ENCODE results near the gene WNT7A. TPM values are rescaled to one million over a fixed set of nuclear protein-coding genes. Genes with fewer than 3 reads are reported as not detected.

Gene WNT7A
- total RNA-seq, 2 donors from 2014 or later: 0.13 TPM; not detected in 1

- no peak for TF ChIP-seq CTCF (conservative IDR thresholded peaks at IDR 0.05)
- Histone ChIP-seq H3K27me3 (ENCODE audit: control insufficient read depth, insufficient read depth, low read length, poor library complexity, severe bottlenecking) (peaks cover 59% of the 10 kb centered on the region), H3K4me3 (ENCODE audit: low read length) (no peak overlapping the region), H3K27ac (ENCODE audit: low read depth, low read length) (no peak overlapping the region), H3K4me1 (ENCODE audit: control insufficient read depth, insufficient read depth, low read length) (no peaks in the 10 kb centered on the region), H3K36me3 (ENCODE audit: control insufficient read depth, insufficient read depth, low read length) (no peaks in the 10 kb centered on the region), H3K9me3 (ENCODE audit: control insufficient read depth, low read length) (no peaks in the 10 kb centered on the region), H3K9ac (ENCODE audit: extremely low read depth, low read length, poor library complexity, severe bottlenecking) (no peak overlapping the region)
- no peak overlapping the region for H3K27ac Mint-ChIP-seq
- peaks cover 3% of the 10 kb centered on the region for H3K9me3 Mint-ChIP-seq
- H3K27me3 Mint-ChIP-seq (ENCODE audit: insufficient read depth): peaks cover 83% of the 10 kb centered on the region
- no peak overlapping the region for H3K4me3 Mint-ChIP-seq
- no peaks in the 10 kb centered on the region for H3K4me1 Mint-ChIP-seq
- H3K36me3 Mint-ChIP-seq (ENCODE audit: low read depth): no peaks in the 10 kb centered on the region
- no peak for DNase-seq
- WGBS, 2 experiments (ENCODE audit: insufficient coverage in 1 of 2, insufficient read length in 1 of 2): 80 to 89% methylated on average over 2 to 4 of the region's 4 CpGs
Observed at GRCh38 chr3:13872451-13872850, 7.4 kb downstream of the WNT7A start.

GRCh38 chr3:13871791-13872190 lies 8.1 kb downstream of the WNT7A start:
- Mint-ChIP-seq H3K36me3 (ENCODE audit: low read depth) (no peaks in the 10 kb centered on the region), H3K4me3 (no peak overlapping the region), H3K27me3 (ENCODE audit: insufficient read depth) (peaks cover 83% of the 10 kb centered on the region), H3K27ac (no peak overlapping the region), H3K9me3 (peaks cover 3% of the 10 kb centered on the region), H3K4me1 (no peaks in the 10 kb centered on the region)
- Histone ChIP-seq H3K4me1 (ENCODE audit: control insufficient read depth, insufficient read depth, low read length) (no peaks in the 10 kb centered on the region), H3K27me3 (ENCODE audit: control insufficient read depth, insufficient read depth, low read length, poor library complexity, severe bottlenecking) (peaks cover 57% of the 10 kb centered on the region), H3K27ac (ENCODE audit: low read depth, low read length) (no peak overlapping the region), H3K9me3 (ENCODE audit: control insufficient read depth, low read length) (no peaks in the 10 kb centered on the region), H3K4me3 (ENCODE audit: low read length) (no peak overlapping the region), H3K9ac (ENCODE audit: extremely low read depth, low read length, poor library complexity, severe bottlenecking) (no peak overlapping the region), H3K36me3 (ENCODE audit: control insufficient read depth, insufficient read depth, low read length) (no peaks in the 10 kb centered on the region)
- 71 to 100% methylated on average over 1 to 4 of the region's 4 CpGs for WGBS, 2 experiments (ENCODE audit: insufficient coverage in 1 of 2, insufficient read length in 1 of 2)
- no peak for TF ChIP-seq CTCF (conservative IDR thresholded peaks at IDR 0.05)
- no peak for DNase-seq

- H3K9me3 Mint-ChIP-seq: peaks cover 3% of the 10 kb centered on the region
- H3K4me3 ChIP-seq (ENCODE audit: low read length): no peak overlapping the region
- peaks cover 48% of the 10 kb centered on the region for H3K27me3 ChIP-seq (ENCODE audit: control insufficient read depth, insufficient read depth, low read length, poor library complexity, severe bottlenecking)
- H3K27ac ChIP-seq (ENCODE audit: low read depth, low read length): no peak overlapping the region
- no peaks in the 10 kb centered on the region for H3K36me3 Mint-ChIP-seq (ENCODE audit: low read depth)
- no peak overlapping the region for H3K4me3 Mint-ChIP-seq
- H3K9ac ChIP-seq (ENCODE audit: extremely low read depth, low read length, poor library complexity, severe bottlenecking): no peak overlapping the region
- no peak for TF ChIP-seq CTCF (conservative IDR thresholded peaks at IDR 0.05)
- H3K36me3 ChIP-seq (ENCODE audit: control insufficient read depth, insufficient read depth, low read length): no peaks in the 10 kb centered on the region
- 93 to 100% methylated on average over 1 to 2 of the region's 2 CpGs for WGBS, 2 experiments (ENCODE audit: insufficient coverage in 1 of 2, insufficient read length in 1 of 2)
- H3K4me1 Mint-ChIP-seq: no peaks in the 10 kb centered on the region
- peaks cover 75% of the 10 kb centered on the region for H3K27me3 Mint-ChIP-seq (ENCODE audit: insufficient read depth)
- H3K4me1 ChIP-seq (ENCODE audit: control insufficient read depth, insufficient read depth, low read length): no peaks in the 10 kb centered on the region
- no peaks in the 10 kb centered on the region for H3K9me3 ChIP-seq (ENCODE audit: control insufficient read depth, low read length)
- no peak for DNase-seq
- H3K27ac Mint-ChIP-seq: no peak overlapping the region
Observed at GRCh38 chr3:13870902-13871301, 9.0 kb downstream of the WNT7A start.
